Endothelial cell of hepatic sinusoid (primary cell): ENCODE measurements around the gene NPPC.
"Not testable (repeated sequence)": the region's sequence is repeated elsewhere in the genome, so short reads cannot be mapped to it uniquely, and the experiment has no call there.

ENCODE experiments used
- in situ Hi-C: cut with HindIII; loops from 2 replicates; pipeline ENCODE4 v1.10.0; 2017; ENCODE audit warnings: low sequenced_read_pairs

Gene NPPC

GRCh38 chr2:231890896-231891513 is 35.2 kb downstream of the NPPC start:
- in situ Hi-C loops: loop anchor here (10.0 kb wide), 1 partner anchor 544 kb away; no protein-coding TSS in a partner anchor

DNA sequence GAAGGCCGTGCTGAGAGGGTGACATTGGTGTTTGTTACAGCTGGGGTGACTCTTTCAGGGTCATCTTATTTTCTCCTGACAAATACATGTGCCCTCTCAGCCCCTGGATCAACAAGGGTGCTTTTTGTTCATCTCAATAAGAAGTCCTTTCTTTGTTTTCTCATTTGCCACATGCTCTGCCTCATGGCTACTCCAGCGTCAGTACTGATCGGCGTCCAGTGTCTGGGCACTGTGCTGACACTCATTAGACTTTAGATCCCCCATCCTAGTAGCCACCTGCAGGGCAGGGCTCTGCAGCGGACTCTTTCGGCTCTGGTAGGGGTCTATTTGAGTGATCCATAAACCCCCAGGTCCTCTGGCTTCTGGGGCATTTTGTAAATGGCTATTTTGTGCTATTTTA is 38.4 kb downstream of the NPPC start:
- in situ Hi-C loops: no loop called here

- in situ Hi-C loops: no loop called here
These were observed 40.0 kb downstream of the NPPC start for GRCh38 chr2:231886071-231886681.

- in situ Hi-C loops: no loop called here
These were observed 41.6 kb downstream of the NPPC start for GRCh38 chr2:231884438-231885140.

GRCh38 chr2:231883468-231883881 is 42.7 kb downstream of the NPPC start:
- in situ Hi-C loops: no loop called here

DNA sequence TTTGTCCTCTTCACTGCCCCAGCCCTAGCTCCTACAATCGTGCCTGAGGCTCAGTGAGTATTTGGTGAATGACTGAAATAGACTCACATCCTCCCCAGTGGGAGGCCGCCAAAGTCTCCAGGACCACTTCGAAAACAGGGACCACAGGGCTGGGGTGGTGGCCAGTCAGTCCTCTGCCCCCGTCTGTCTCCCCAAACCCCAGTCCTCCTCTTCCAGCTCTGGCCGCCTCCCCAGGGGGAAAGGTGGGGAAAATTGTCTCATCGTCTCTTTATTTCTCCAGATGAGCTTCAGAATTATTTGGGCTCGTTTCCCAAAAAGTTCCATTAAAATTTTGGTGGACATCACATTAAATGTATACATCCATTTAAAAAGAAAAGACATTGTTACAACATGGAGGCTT is 43.5 kb downstream of the NPPC start:
- in situ Hi-C loops: no loop called here

GRCh38 chr2:231880371-231880770 is 45.8 kb downstream of the NPPC start:
- in situ Hi-C loops: not testable (repeated sequence)

DNA sequence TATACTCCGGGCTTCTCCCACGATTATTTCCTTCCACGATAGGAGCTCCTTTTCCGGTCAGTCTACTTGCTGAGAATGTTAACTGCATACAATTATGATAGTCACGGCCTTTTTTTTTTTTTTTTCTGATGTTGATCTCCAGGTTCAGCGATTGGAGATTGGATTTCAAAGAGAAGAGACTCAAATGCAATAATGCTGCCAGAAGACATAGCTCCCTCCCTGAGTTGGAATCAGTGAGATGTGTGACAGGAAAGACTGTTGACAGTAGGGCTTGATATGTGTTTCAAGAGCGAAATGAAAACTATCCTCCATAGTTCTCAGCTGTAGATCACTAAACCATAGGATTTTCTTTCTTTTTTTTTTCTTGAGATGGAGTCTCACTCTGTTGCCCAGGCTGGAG is 47.0 kb downstream of the NPPC start:
- in situ Hi-C loops: no loop called here

GRCh38 chr2:231877533-231878456 is 48.4 kb downstream of the NPPC start:
- in situ Hi-C loops: no loop called here

- in situ Hi-C loops: no loop called here
These were observed 51.3 kb downstream of the NPPC start for GRCh38 chr2:231874944-231875343.
